Measurements from ENCODE around the gene SDHAF2. TPM values are rescaled to one million over a fixed set of nuclear protein-coding genes. Genes with fewer than 3 reads are reported as not detected.

Gene SDHAF2
- total and polyA plus RNA-seq, 2 of the 13 experiments (the other 11 are each of a cell fraction or from before 2014, with no cell fraction given): 44.2 to 70.4 TPM

- TF ChIP-seq ZNF280B (CRISPR knock-in tag; IDR thresholded peaks at IDR 0.05; ENCODE audit: borderline replicate concordance): no peak
- TF ChIP-seq AKAP8 (CRISPR knock-in tag; IDR thresholded peaks at IDR 0.05): no peak
- no peak for TF ChIP-seq ZNF414 (CRISPR knock-in tag; IDR thresholded peaks at IDR 0.05)
- TF ChIP-seq ZNF646 (CRISPR knock-in tag; IDR thresholded peaks at IDR 0.05): no peak
- TF ChIP-seq SYNCRIP (IDR thresholded peaks at IDR 0.05; ENCODE audit: insufficient read depth, low read depth, low read length): no peak
- TF ChIP-seq ZNF510 (CRISPR knock-in tag; IDR thresholded peaks at IDR 0.05; ENCODE audit: low read depth): no peak
- TF ChIP-seq ZNF772 (CRISPR knock-in tag; IDR thresholded peaks at IDR 0.05): no peak
- TF ChIP-seq LRRFIP1 (CRISPR knock-in tag; conservative IDR thresholded peaks at IDR 0.05): no peak
- TF ChIP-seq ZNF782 (CRISPR knock-in tag; IDR thresholded peaks at IDR 0.05; ENCODE audit: borderline replicate concordance): no peak; the same call in 1 of the 2 replicates
- no peak for TF ChIP-seq ZBTB39 (CRISPR knock-in tag; IDR thresholded peaks at IDR 0.05)
- no peak for TF ChIP-seq MIER3 (CRISPR knock-in tag; IDR thresholded peaks at IDR 0.05; ENCODE audit: borderline replicate concordance)
- TF ChIP-seq ZNF780A (CRISPR knock-in tag; IDR thresholded peaks at IDR 0.05): no peak
- TF ChIP-seq ZNF558 (CRISPR knock-in tag; IDR thresholded peaks at IDR 0.05; ENCODE audit: borderline replicate concordance): no peak
- TF ChIP-seq ZSCAN5A (CRISPR knock-in tag; IDR thresholded peaks at IDR 0.05; ENCODE audit: borderline replicate concordance): no peak
Measured at GRCh38 chr11:61429346-61429690, 606 bp upstream of the SDHAF2 start (continued).
